Measurements from ENCODE around the gene LCN6. TPM values are rescaled to one million over a fixed set of nuclear protein-coding genes. Genes with fewer than 3 reads are reported as not detected.
A peak's percentile ranks its signal among the peaks of the same experiment; 100 is the strongest.

The LCN6 gene
- polyA plus RNA-seq, 3 donors = not detected

GRCh38 chr9:136728548-136729123 is 19.7 kb downstream of the LCN6 start:
- no peaks in the 10 kb centered on the region for H3K9me3 Mint-ChIP-seq
- H3K4me1 ChIP-seq (ENCODE audit: control insufficient read depth in 1 of 2, insufficient read depth in 2 of 2, low read length in 2 of 2) = peaks cover 26 to 38% of the 10 kb centered on the region in 2 donors
- H3K9ac ChIP-seq (ENCODE audit: insufficient read depth, low read length, poor library complexity, severe bottlenecking) = peak overlapping the region; percentile 85
- peak in 1 of 3 donors; percentile 26 for DNase-seq
- H3K36me3 Mint-ChIP-seq = peaks cover 25 to 31% of the 10 kb centered on the region in 2 donors
- peak overlapping the region; percentile 85 for H3K4me2 ChIP-seq (replicated peaks; ENCODE audit: extremely low read depth, low read length, poor library complexity, severe bottlenecking)
- peaks cover 6 to 12% (median 11%) of the 10 kb centered on the region in 3 donors for H3K27me3 Mint-ChIP-seq (ENCODE audit: low read depth in 3 of 3)
- no peak overlapping the region for H3K27ac Mint-ChIP-seq
- intact Hi-C loops (cut with micrococcal nuclease) = loop anchor here (5.0 to 10.0 kb wide), 2 partner anchors 41 to 244 kb away; partner anchors contain the start of genes AGPAT2 (in 2 of the 2) and SEC16A (in 1 of the 2)
- H3K4me3 ChIP-seq (replicated peaks in 1 of 3; ENCODE audit: low read depth in 2 of 3, low read length in 3 of 3) = peak overlapping the region; percentile 46 to 89 (median 57)
- H2AFZ ChIP-seq (ENCODE audit: insufficient read depth, low read depth, low read length, poor library complexity, severe bottlenecking) = peak overlapping the region; percentile 93
- H3K4me3 Mint-ChIP-seq = peak overlapping the region; percentile 57 to 72
- no peak for TF ChIP-seq CTCF (IDR thresholded peaks at IDR 0.05)
- H3K36me3 ChIP-seq (replicated peaks in 1 of 2; ENCODE audit: control insufficient read depth in 1 of 2, insufficient read depth in 2 of 2, low read length in 2 of 2) = peaks cover 25 to 31% of the 10 kb centered on the region in 2 donors
- H3K27me3 ChIP-seq (ENCODE audit: control insufficient read depth in 2 of 2, insufficient read depth in 2 of 2, low read length in 2 of 2) = peaks cover 0 to 9% of the 10 kb centered on the region in 2 donors
- peaks cover 32% of the 10 kb centered on the region for H3K4me1 Mint-ChIP-seq
- 3% methylated on average over 51 of the region's 53 CpGs for WGBS (ENCODE audit: insufficient coverage)
- peaks cover 43% of the 10 kb centered on the region for H4K20me1 ChIP-seq (ENCODE audit: insufficient read depth, low read length)
- H3K27ac ChIP-seq (ENCODE audit: low read depth in 1 of 2, low read length in 2 of 2) = no peak overlapping the region
- H3K9me3 ChIP-seq (replicated peaks in 1 of 2; ENCODE audit: control insufficient read depth in 1 of 2, insufficient read depth in 1 of 2, low read length in 2 of 2) = no peaks in the 10 kb centered on the region
- H3K79me2 ChIP-seq (ENCODE audit: insufficient read depth, low read length) = peaks cover 58% of the 10 kb centered on the region

DNA sequence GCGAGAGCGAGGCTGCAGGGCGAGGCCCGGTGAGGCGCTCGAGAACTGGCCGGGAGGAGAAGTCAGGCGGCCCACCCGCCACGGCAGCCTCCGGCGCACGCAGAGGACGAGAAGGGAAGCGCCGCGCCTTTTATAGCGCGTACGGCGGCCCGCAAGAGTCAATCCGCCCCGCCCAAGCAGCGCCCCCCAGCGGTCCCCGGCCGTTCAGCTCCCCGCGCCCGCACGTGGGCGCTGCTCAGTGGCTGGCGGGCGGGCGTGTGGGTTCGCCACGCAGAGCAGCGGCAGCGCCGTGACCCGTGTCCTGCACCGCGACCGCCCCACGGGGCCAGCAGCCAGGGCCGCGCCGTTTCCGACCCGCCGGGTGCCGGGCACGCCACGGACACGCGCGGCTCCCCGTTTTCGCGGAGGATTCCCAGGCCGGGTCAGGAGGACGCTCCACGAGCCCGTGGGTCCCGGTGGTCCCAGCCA is 20.2 kb downstream of the LCN6 start:
- Mint-ChIP-seq H3K27ac (peak overlapping the region in 1 of 7 donors; percentile 85), H3K36me3 (peaks cover 27 to 36% of the 10 kb centered on the region in 2 donors), H3K27me3 (ENCODE audit: low read depth in 3 of 3) (peaks cover 6 to 12% (median 10%) of the 10 kb centered on the region in 3 donors), H3K4me1 (peaks cover 33% of the 10 kb centered on the region), H3K4me3 (peak overlapping the region; percentile 96 to 97), H3K9me3 (no peaks in the 10 kb centered on the region)
- peak; percentile 86 to 93 (median 93) for DNase-seq
- H3K27me3 ChIP-seq (ENCODE audit: control insufficient read depth in 2 of 2, insufficient read depth in 2 of 2, low read length in 2 of 2) = peaks cover 0 to 9% of the 10 kb centered on the region in 2 donors
- H3K4me2 ChIP-seq (replicated peaks; ENCODE audit: extremely low read depth, low read length, poor library complexity, severe bottlenecking) = peak overlapping the region; percentile 85
- H3K9me3 ChIP-seq (replicated peaks in 1 of 2; ENCODE audit: control insufficient read depth in 1 of 2, insufficient read depth in 1 of 2, low read length in 2 of 2) = no peaks in the 10 kb centered on the region
- H3K4me1 ChIP-seq (ENCODE audit: control insufficient read depth in 1 of 2, insufficient read depth in 2 of 2, low read length in 2 of 2) = peaks cover 26 to 38% of the 10 kb centered on the region in 2 donors
- peak overlapping the region; percentile 85 for H3K9ac ChIP-seq (ENCODE audit: insufficient read depth, low read length, poor library complexity, severe bottlenecking)
- intact Hi-C loops (cut with micrococcal nuclease) = loop anchor here (5.0 to 10.0 kb wide), 2 partner anchors 41 to 243 kb away; partner anchors contain the start of genes AGPAT2 (in 2 of the 2) and SEC16A (in 1 of the 2)
- under 1% methylated on average over 66 of the region's 66 CpGs for WGBS (ENCODE audit: insufficient coverage)
- H3K27ac ChIP-seq (ENCODE audit: low read depth in 1 of 2, low read length in 2 of 2) = peak overlapping the region in 1 of 2 donors; percentile 87
- peaks cover 28 to 36% of the 10 kb centered on the region in 2 donors for H3K36me3 ChIP-seq (replicated peaks in 1 of 2; ENCODE audit: control insufficient read depth in 1 of 2, insufficient read depth in 2 of 2, low read length in 2 of 2)
- H2AFZ ChIP-seq (ENCODE audit: insufficient read depth, low read depth, low read length, poor library complexity, severe bottlenecking) = peak overlapping the region; percentile 93
- TF ChIP-seq CTCF (IDR thresholded peaks at IDR 0.05) = peak; percentile 91
- H3K4me3 ChIP-seq (replicated peaks in 1 of 3; ENCODE audit: low read depth in 2 of 3, low read length in 3 of 3) = peak overlapping the region; percentile 80 to 89 (median 85)
- peaks cover 58% of the 10 kb centered on the region for H3K79me2 ChIP-seq (ENCODE audit: insufficient read depth, low read length)
- peaks cover 48% of the 10 kb centered on the region for H4K20me1 ChIP-seq (ENCODE audit: insufficient read depth, low read length)

Data from CD14-positive monocyte (primary cell).